AG04450 (cell line): ENCODE results near the gene ADCK2. TPM values are rescaled to one million over a fixed set of nuclear protein-coding genes. Genes with fewer than 3 reads are reported as not detected.
A peak's percentile ranks its signal among the peaks of the same experiment; 100 is the strongest.
"Not testable (repeated sequence)": the region's sequence is repeated elsewhere in the genome, so short reads cannot be mapped to it uniquely, and the experiment has no call there.

Source experiments
- CTCF ChIA-PET: fragments of 300-600, 350-600 bp; formaldehyde crosslinking; extraction: SDS; loops from one replicate; lab custom pipeline; 2022; ENCODE audit warnings: antibody characterized with exemption, inconsistent platforms; lab: Charles Lee
- POLR2A ChIA-PET: fragments of 350-600 bp; formaldehyde crosslinking; extraction: SDS; loops from one replicate; lab custom pipeline; 2021; ENCODE audit warnings: antibody characterized with exemption, inconsistent platforms; lab: Yijun Ruan, JAX
- DNase-seq: peaks from one replicate; pipeline ENCODE4 v3.0.0-alpha.2; 2011; ENCODE audit warnings: low read depth, low spot score
- H3K27ac ChIP-seq: one replicate; pipeline ENCODE4 v1.5.1; 2012; ENCODE audit warnings: low read depth, low read length, control low read depth
- H3K27me3 ChIP-seq: one replicate; pipeline ENCODE4 v1.6.0; 2012; ENCODE audit warnings: low read length; ENCODE audit not compliant: control insufficient read depth, insufficient read depth
- H3K4me3 ChIP-seq: 2 replicates; pipeline ENCODE4 v1.5.1; 2011; ENCODE audit warnings: mild to moderate bottlenecking, low read depth, low read length, control low read depth
- H3K9me3 ChIP-seq: 2 replicates; pipeline ENCODE4 v1.5.1; 2012; ENCODE audit warnings: low read length; ENCODE audit not compliant: control insufficient read depth, insufficient read depth
- polyA minus RNA-seq: library from RNA; depleted of rRNA, polyadenylated mRNA; stranded (reverse); fragments of >200 nt; gene quantifications from 2 replicates; pipeline ENCODE4 v1.2.3, GENCODE V29; 2011; rRNA and poly(A)+ RNA removed
- polyA plus RNA-seq: library from polyadenylated mRNA; depleted of rRNA; stranded (reverse); fragments of >200 nt; gene quantifications from 2 replicates; pipeline ENCODE4 v1.2.3, GENCODE V29; 2011; rRNA removed
- TF ChIP-seq, protein P1 (sequence below): IDR thresholded peaks from 2 replicates; pipeline ENCODE4 v1.5.1; 2011; ENCODE audit warnings: low read depth, low read length, control low read depth, inconsistent platforms

The ADCK2 gene
- polyA plus RNA-seq (7.0 and 8.2 TPM in 2 replicates), polyA minus RNA-seq (6.3 and 10.4 TPM in 2 replicates)

DNA sequence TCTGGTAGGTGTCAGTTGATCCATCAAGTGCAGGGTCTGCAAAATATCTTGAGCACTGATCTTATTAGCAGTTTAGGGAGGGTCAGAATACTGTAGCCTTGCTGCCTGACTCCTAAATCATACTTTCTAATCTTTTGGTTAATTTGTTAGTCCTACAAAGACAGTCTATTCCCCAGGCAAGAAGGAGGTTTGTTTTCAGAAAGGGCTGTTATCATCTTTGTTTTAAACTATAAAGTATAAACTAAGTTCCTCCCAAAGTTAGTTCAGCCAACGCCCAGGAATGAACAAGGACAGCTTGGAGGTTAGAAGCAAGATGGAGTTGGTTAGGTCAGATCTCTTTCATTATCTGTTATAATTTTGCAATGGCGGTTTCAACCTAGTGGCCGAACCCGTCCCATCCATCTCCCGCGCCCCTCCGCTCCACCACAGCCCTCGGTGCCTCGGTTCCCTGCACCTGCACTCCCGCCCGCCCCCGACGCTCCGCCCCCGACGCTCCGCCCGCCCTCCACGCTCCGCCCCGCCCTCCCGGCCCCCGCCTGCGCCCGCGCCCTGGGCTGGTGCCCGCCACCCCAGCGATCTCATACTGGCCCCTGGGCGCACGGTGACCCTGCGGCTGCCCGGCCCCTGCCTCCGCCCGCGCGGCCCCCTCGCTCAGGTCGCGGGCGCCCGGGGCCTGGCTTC is at the start of gene ADCK2:
TSS of gene ADCK2 (plus strand) at position 564 of the 681 bp plus-strand sequence. CDS start 386 bp downstream, outside the sequence.
- TF ChIP-seq, protein P1, sequence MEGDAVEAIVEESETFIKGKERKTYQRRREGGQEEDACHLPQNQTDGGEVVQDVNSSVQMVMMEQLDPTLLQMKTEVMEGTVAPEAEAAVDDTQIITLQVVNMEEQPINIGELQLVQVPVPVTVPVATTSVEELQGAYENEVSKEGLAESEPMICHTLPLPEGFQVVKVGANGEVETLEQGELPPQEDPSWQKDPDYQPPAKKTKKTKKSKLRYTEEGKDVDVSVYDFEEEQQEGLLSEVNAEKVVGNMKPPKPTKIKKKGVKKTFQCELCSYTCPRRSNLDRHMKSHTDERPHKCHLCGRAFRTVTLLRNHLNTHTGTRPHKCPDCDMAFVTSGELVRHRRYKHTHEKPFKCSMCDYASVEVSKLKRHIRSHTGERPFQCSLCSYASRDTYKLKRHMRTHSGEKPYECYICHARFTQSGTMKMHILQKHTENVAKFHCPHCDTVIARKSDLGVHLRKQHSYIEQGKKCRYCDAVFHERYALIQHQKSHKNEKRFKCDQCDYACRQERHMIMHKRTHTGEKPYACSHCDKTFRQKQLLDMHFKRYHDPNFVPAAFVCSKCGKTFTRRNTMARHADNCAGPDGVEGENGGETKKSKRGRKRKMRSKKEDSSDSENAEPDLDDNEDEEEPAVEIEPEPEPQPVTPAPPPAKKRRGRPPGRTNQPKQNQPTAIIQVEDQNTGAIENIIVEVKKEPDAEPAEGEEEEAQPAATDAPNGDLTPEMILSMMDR, result no peak
- CTCF ChIA-PET, result no interaction called here
- H3K27ac ChIP-seq, result no peak within 1 kb of the TSS
- DNase-seq, result no peak
- POLR2A ChIA-PET, result interaction anchor here (1.1 kb wide), 1 partner anchor 13 kb away, joined by 3 read pairs; no protein-coding TSS in a partner anchor
- no peaks in the 10 kb centered on the region for H3K9me3 ChIP-seq
- H3K27me3 ChIP-seq, result peaks cover 3% of the 10 kb centered on the region
- peak within 1 kb of the TSS; percentile 64 for H3K4me3 ChIP-seq

- TF ChIP-seq, protein P1, result no peak
- H3K4me3 ChIP-seq, result no peak overlapping the region
- POLR2A ChIA-PET, result no interaction called here
Measured at GRCh38 chr7:140623980-140624379, 48.8 kb upstream of the ADCK2 start.

DNA sequence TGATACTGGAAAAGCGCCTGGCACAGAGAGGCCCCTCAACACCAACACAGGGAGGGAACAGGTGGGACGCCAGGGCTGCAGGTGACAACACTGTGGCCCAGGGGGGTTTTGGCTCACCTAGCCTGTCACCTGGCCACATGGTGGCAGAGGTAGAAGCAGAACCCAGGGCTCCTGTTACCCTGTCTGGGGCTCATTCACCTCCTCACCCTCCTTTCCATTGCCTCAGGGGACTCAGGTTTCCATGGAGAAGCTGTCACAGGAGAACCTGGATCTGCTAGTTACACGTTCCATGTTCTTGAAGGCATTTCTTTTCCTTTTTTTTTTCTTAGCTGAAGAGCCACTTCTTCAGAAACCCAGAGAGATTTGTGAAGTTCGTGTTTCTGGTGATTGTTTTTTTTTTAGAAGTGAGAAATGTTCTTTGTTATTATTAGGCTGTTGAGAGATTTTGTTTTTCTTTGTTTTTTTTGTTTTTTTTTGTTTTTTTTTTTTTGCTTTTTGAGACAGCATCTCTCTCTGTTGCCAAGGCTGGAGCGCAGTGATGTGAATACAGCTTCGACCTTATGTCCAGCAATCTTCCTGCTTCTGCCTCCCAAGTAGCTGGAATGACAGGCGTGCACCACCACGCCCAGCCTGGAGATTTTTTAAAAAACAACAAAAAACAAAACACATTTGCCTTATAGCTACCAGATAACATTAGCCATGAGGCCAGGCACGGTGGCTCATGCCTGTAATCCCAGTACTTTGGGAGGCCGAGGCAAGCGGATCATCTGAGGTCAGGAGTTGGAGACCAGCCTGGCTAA is 48.2 kb upstream of the ADCK2 start:
- Histone ChIP-seq H3K9me3 (no peaks in the 10 kb centered on the region), H3K27ac (peak overlapping the region; percentile 31), H3K4me3 (no peak overlapping the region), H3K27me3 (no peaks in the 10 kb centered on the region)
- POLR2A ChIA-PET, result interaction anchor here (0.7 to 4.4 kb wide), 2 partner anchors 8 to 20 kb away, joined by 6 to 33 read pairs; no protein-coding TSS in a partner anchor
- no peak for DNase-seq
- TF ChIP-seq, protein P1, result no peak
- CTCF ChIA-PET, result interaction anchor here (0.8 to 1.5 kb wide), 2 partner anchors 18 to 19 kb away, joined by 3 to 4 read pairs; no protein-coding TSS in a partner anchor

More at GRCh38 chr7:140623980-140624379, 48.8 kb upstream of the ADCK2 start:
- DNase-seq, result no peak
- Histone ChIP-seq H3K9me3 (no peaks in the 10 kb centered on the region), H3K27me3 (no peaks in the 10 kb centered on the region), H3K27ac (peak overlapping the region; percentile 31)
- CTCF ChIA-PET, result no interaction called here

- not testable (repeated sequence) for H3K27me3 ChIP-seq, DNase-seq, H3K4me3 ChIP-seq, H3K27ac ChIP-seq, H3K9me3 ChIP-seq
- ChIA-PET POLR2A (interaction anchor here (0.7 to 4.4 kb wide), 4 partner anchors 7 to 20 kb away, joined by 6 to 33 read pairs (median 15); no protein-coding TSS in a partner anchor), CTCF (interaction anchor here (0.8 to 1.5 kb wide), 2 partner anchors 19 to 20 kb away, joined by 3 to 4 read pairs; no protein-coding TSS in a partner anchor)
Measured at GRCh38 chr7:140625192-140625558, 47.6 kb upstream of the ADCK2 start.
